UCSD-AML1 (cell line): ENCODE results near the gene SLC25A12.

ENCODE experiments used
- DNase-seq: peaks from one replicate; lab custom pipeline; 2025; ENCODE audit not compliant: unreplicated experiment; lab: John Stamatoyannopoulos, UW

Gene SLC25A12

GRCh38 chr2:171889333-171889732, 4.7 kb downstream of the SLC25A12 start:
- DNase-seq = no peak

- DNase-seq = no peak
Observed at GRCh38 chr2:171883275-171883893, 10.7 kb downstream of the SLC25A12 start.

- no peak for DNase-seq
Observed at GRCh38 chr2:171882089-171882769, 11.8 kb downstream of the SLC25A12 start.

GRCh38 chr2:171880774-171881173, 13.3 kb downstream of the SLC25A12 start:
- DNase-seq = no peak

- DNase-seq = no peak
Observed at GRCh38 chr2:171879865-171880264, 14.2 kb downstream of the SLC25A12 start.

- DNase-seq = peak; percentile 9
Observed at GRCh38 chr2:171878481-171878993, 15.5 kb downstream of the SLC25A12 start.

GRCh38 chr2:171874963-171875362, 19.1 kb downstream of the SLC25A12 start:
- DNase-seq = no peak

- no peak for DNase-seq
Observed at GRCh38 chr2:171874517-171874916, 19.5 kb downstream of the SLC25A12 start.

- DNase-seq = no peak
Observed at GRCh38 chr2:171864357-171864985, 29.6 kb downstream of the SLC25A12 start.

GRCh38 chr2:171862501-171862900, 31.5 kb downstream of the SLC25A12 start:
- DNase-seq = no peak

GRCh38 chr2:171858397-171858958, 35.6 kb downstream of the SLC25A12 start:
- DNase-seq = no peak

- DNase-seq = no peak
Observed at GRCh38 chr2:171855401-171855800, 38.6 kb downstream of the SLC25A12 start.

- DNase-seq = no peak
Observed at GRCh38 chr2:171852366-171852888, 41.6 kb downstream of the SLC25A12 start.

GRCh38 chr2:171847627-171848026, 46.4 kb downstream of the SLC25A12 start:
- no peak for DNase-seq

GRCh38 chr2:171846894-171847293, 47.1 kb downstream of the SLC25A12 start:
- no peak for DNase-seq

GRCh38 chr2:171841996-171842395, 52.0 kb downstream of the SLC25A12 start:
- DNase-seq = no peak

- DNase-seq = no peak
Observed at GRCh38 chr2:171837736-171838135, 56.3 kb downstream of the SLC25A12 start.

GRCh38 chr2:171836146-171836910, 57.7 kb downstream of the SLC25A12 start:
- DNase-seq = no peak

- DNase-seq = no peak
Observed at GRCh38 chr2:171835386-171835785, 58.7 kb downstream of the SLC25A12 start.

- DNase-seq = no peak
Observed at GRCh38 chr2:171834286-171834685, 59.8 kb downstream of the SLC25A12 start.

GRCh38 chr2:171832489-171832888, 61.6 kb downstream of the SLC25A12 start:
- no peak for DNase-seq
